Ovary (tissue), 9 donors: ENCODE measurements around the gene ATP2B2. TPM values are rescaled to one million over a fixed set of nuclear protein-coding genes. Genes with fewer than 3 reads are reported as not detected.

Source experiments
- DNase-seq, 5 donors: peaks; one replicate each; pipeline ENCODE4 v3.0.0-alpha.2; 2019 to 2020
- H3K27ac ChIP-seq, 2 donors: fragments of 200-600 bp; one replicate each; pipeline versions ENCODE4 v1.5.1 to v1.8.0; 2019 to 2022
- H3K27me3 ChIP-seq: fragments of 200-600 bp; one replicate; pipeline ENCODE4 v1.8.0; 2022
- H3K36me3 ChIP-seq: fragments of 200-600 bp; sonication (generic); one replicate; pipeline ENCODE4 v1.5.1; 2019
- H3K4me1 ChIP-seq: one replicate; pipeline ENCODE4 v1.8.1; 2013; ENCODE audit warnings: mild to moderate bottlenecking, moderate library complexity; ENCODE audit not compliant: insufficient read depth
- H3K4me3 ChIP-seq: fragments of 200-600 bp; sonication (generic); one replicate; pipeline ENCODE4 v1.5.1; 2017
- H3K9me3 ChIP-seq, 2 donors: fragments of 200-600 bp in 1 of 2; sonication (generic) in 1 of 2; one replicate each; pipeline versions ENCODE4 v1.5.1 to v1.8.1; 2013 to 2019; ENCODE audit warnings: mild to moderate bottlenecking in 1 of 2, moderate library complexity in 1 of 2
- EP300 ChIP-seq: sonication (generic); formaldehyde crosslinking; IDR thresholded peaks from one replicate; pipeline ENCODE4 v1.6.1; 2017; ENCODE audit warnings: antibody characterized with exemption
- POLR2A ChIP-seq: fragments of 450-650 bp; IDR thresholded peaks from one replicate; pipeline ENCODE4 v1.6.1; 2017; ENCODE audit warnings: antibody characterized with exemption, mild to moderate bottlenecking, moderate library complexity
- WGBS, 3 donors: extraction: QIAGEN DNeasy Blood & Tissue Kit in 1 of 3; methylation state at CpG; one replicate each; pipeline versions ENCODE4 v1.1.5 to v1.1.7; 2013 to 2017; 5-methylcytosine and 5-hydroxymethylcytosine counted together
- intact Hi-C, 4 donors: fragments of 100-400 bp; cut with DNase I; formaldehyde crosslinking; loops; one replicate each; pipeline versions ENCODE4 v1.11.0 to v1.15.1; 2022 to 2023
- polyA plus RNA-seq, 2 donors: library from polyadenylated mRNA; stranded (reverse); fragments of 200-250 nt in 1 of 2; fragments of 350-450 nt in 1 of 2; fragmentation: Illumina TruSeq in 1 of 2; extraction: RNeasy Lipid Tissue Mini Kit (QIAGEN cat#74804) in 1 of 2; gene quantifications; one replicate each; pipeline ENCODE4 v1.2.3, GENCODE V29; 2013 to 2014
- total RNA-seq, 7 donors: library from RNA; depleted of rRNA in 2 of 7; stranded (reverse); fragments of >200 nt in 2 of 7; fragmentation: NEBNext Ultra II Directional in 3 of 7; extraction: Animal tissue kit (Norgen Biotek cat#: 25700) in 3 of 7; gene quantifications; one replicate each; pipeline versions ENCODE4 v1.1.0 to v1.2.4, GENCODE V29; 2016 to 2023
- TF ChIP-seq, protein P1 (sequence below), 3 donors: fragments of 450-650 bp in 2 of 3; fragments of 200-600 bp in 1 of 3; IDR thresholded peaks; one replicate each; pipeline versions ENCODE4 v1.5.1 to v1.8.0; 2016 to 2022; ENCODE audit warnings: antibody characterized with exemption in 3 of 3, mild to moderate bottlenecking in 1 of 3
- donor health status: DM: no; HTN: no; CAD: no; lungs with moderate emphysema.
- donor health status: DM: no; HTN: no; CAD: no.
- donor health status: Bipolar disorder and iron deficiency.
- donor health status: DM: yes; HTN: yes; CAD: no.
- donor health status: DM: no; HTN: no; CAD: no.
- donor health status: DM: yes; HTN: yes; CAD: no.

Gene ATP2B2
- total and polyA plus RNA-seq, 9 donors: 0.05 to 11.6 (median 0.52) TPM; not detected in 2

DNA sequence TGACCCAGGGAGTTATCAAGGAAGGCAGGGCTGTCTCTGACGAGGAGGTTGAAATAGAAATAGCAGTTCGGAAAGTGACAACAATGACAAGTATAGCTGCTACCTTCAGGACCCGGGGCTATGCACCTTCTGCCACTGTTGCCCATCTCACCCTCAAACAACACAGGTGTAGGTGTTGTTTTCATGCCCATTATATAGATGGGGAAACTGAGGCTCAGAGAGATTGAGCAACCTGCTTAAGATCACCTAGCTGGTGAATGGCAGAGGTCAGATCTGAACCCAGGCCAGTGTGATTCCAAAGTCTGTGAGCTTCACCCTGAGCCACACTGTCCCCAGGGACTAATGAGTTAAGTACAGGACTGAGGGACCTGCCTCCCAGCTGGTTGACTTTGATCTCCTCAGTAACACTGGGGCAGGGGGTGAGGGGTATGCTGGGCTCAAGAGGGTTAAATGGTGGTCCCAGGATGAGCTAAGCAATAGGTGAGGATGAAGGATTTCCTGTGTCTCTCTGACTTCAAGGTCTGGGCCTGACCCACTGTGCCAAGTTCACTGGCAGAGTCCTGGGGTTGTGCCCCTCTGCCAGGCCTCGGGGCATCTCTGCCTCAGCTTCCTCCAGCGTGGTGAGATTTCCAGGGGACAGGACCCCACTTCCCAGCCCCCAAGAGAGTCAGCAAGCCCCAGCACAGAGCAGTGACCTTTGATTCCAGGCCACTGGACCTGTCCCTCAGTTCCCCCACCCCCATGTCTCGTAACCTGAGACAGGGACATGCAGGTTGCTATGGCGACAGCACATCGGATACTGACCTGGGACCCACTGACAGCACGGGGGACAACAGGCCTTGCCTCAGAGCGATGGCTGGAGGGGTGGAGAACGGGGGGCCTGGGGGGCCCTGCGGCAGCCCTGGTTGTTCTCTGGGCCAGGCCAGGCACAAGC lies 35.0 kb downstream of the ATP2B2 start:
- Histone ChIP-seq H3K27ac (no peak overlapping the region), H3K36me3 (no peaks in the 10 kb centered on the region), H3K9me3 (no peaks in the 10 kb centered on the region), H3K27me3 (no peaks in the 10 kb centered on the region), H3K4me3 (no peak overlapping the region), H3K4me1 (no peaks in the 10 kb centered on the region)
- DNase-seq: no peak
- intact Hi-C loops: no loop called here
- TF ChIP-seq POLR2A (no peak), EP300 (no peak)
- TF ChIP-seq, protein P1, sequence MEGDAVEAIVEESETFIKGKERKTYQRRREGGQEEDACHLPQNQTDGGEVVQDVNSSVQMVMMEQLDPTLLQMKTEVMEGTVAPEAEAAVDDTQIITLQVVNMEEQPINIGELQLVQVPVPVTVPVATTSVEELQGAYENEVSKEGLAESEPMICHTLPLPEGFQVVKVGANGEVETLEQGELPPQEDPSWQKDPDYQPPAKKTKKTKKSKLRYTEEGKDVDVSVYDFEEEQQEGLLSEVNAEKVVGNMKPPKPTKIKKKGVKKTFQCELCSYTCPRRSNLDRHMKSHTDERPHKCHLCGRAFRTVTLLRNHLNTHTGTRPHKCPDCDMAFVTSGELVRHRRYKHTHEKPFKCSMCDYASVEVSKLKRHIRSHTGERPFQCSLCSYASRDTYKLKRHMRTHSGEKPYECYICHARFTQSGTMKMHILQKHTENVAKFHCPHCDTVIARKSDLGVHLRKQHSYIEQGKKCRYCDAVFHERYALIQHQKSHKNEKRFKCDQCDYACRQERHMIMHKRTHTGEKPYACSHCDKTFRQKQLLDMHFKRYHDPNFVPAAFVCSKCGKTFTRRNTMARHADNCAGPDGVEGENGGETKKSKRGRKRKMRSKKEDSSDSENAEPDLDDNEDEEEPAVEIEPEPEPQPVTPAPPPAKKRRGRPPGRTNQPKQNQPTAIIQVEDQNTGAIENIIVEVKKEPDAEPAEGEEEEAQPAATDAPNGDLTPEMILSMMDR (IDR thresholded peaks at IDR 0.05): no peak
- 38 to 44% (median 43%) methylated on average over 9 to 12 of the region's 12 CpGs for WGBS, 3 donors

GRCh38 chr3:10469441-10470119 lies 35.8 kb downstream of the ATP2B2 start:
- H3K27me3 ChIP-seq: no peaks in the 10 kb centered on the region

DNA sequence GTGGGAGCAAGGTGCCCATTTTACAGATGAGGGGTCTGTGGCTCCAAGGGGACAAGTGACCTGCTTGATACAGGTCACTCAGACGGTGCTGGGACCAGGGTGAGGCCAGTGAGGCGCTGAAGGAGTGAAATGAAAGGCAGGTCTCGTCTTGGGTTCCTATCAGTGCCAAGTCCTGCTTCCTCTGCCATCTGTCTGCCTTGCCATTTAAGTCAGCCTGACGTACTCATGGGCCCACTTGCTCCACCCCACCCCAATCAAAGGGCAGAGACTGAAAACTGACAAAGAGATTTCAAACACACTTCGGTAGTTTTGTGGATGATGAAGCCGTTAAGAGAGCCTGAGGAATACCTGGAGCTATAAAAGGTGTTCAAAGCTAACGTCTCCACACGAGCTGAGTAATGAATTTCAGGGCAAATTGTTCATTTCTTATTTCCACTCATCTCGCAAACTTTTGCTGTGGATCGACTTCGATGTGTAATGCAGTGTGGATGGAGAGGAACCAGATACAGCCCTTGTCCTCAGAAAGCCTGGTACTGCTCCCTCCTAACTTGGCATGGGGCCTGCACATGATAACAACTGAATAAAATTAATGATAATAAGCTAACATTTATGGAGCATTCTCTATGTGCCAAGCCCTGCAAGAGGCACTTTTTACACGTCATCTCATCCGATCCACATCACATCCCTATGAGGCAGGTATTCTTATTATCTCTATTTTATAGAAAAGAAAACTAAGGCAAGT lies 36.6 kb downstream of the ATP2B2 start:
- 36 to 56% (median 43%) methylated on average over 13 of the region's 13 CpGs for WGBS, 3 donors
- Histone ChIP-seq H3K36me3 (no peaks in the 10 kb centered on the region), H3K27me3 (no peaks in the 10 kb centered on the region), H3K4me1 (no peaks in the 10 kb centered on the region), H3K27ac (no peak overlapping the region), H3K9me3 (no peaks in the 10 kb centered on the region), H3K4me3 (no peak overlapping the region)
- TF ChIP-seq POLR2A (no peak), EP300 (no peak)
- TF ChIP-seq, protein P1 (IDR thresholded peaks at IDR 0.05): no peak
- no peak for DNase-seq
- intact Hi-C loops: no loop called here

More at GRCh38 chr3:10469441-10470119, 35.8 kb downstream of the ATP2B2 start:
- no peaks in the 10 kb centered on the region for H3K9me3 ChIP-seq
- H3K4me1 ChIP-seq: no peaks in the 10 kb centered on the region
- intact Hi-C loops: no loop called here
- TF ChIP-seq EP300 (no peak), POLR2A (no peak)
- TF ChIP-seq, protein P1 (IDR thresholded peaks at IDR 0.05): no peak
- 28 to 35% (median 30%) methylated on average over 9 of the region's 9 CpGs for whole genome bisulfite sequencing, 3 donors
- no peak overlapping the region for H3K4me3 ChIP-seq
- H3K27ac ChIP-seq: no peak overlapping the region
- no peaks in the 10 kb centered on the region for H3K36me3 ChIP-seq
- DNase-seq: no peak

DNA sequence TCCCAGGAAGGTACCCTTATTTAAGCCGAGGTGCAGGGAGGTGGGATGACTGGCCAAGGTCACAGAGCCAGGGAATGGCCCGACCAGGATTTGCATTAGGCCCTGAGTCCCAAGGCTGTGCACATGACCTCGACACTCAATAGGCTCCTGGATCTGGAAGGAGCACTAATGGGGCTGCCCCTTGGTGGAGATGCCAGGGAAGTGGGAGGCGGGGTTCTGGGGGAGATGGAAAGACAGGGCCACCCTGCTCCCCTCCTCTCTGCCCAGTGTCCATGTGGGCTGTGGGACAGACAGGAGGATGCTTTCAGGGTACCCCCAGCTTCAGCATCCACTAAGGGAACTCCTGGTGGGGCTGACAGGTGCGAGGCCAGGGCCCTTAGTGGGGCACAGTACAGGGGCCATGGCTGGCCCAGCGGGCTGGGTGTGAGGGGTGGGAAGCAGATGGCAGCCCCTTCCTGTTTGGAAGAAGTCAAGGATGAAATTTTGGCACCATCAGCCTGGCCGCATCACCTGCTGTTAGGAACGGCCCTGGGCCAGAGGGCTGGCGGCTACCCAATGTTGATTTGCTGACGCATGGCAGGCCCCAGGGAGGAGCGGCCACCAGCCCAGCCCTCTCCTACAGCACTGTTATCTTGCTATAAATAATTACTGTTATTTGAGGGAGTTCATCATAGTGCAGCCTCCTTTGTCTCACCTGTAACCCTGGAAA lies 37.3 kb downstream of the ATP2B2 start:
- Histone ChIP-seq H3K4me3 (no peak overlapping the region), H3K27me3 (no peaks in the 10 kb centered on the region), H3K9me3 (no peaks in the 10 kb centered on the region), H3K27ac (no peak overlapping the region), H3K4me1 (no peaks in the 10 kb centered on the region), H3K36me3 (no peaks in the 10 kb centered on the region)
- no peak for DNase-seq
- no peak for TF ChIP-seq EP300
- TF ChIP-seq, protein P1 (IDR thresholded peaks at IDR 0.05): no peak
- no peak for TF ChIP-seq POLR2A
- intact Hi-C loops: no loop called here
- 48 to 51% (median 50%) methylated on average over 11 of the region's 11 CpGs for WGBS, 3 donors
